Ovary (tissue), 9 donors: Measurements from ENCODE around the gene IQCM. TPM values are rescaled to one million over a fixed set of nuclear protein-coding genes. Genes with fewer than 3 reads are reported as not detected.

ENCODE experiments used
- DNase-seq, 5 donors: peaks; one replicate each; pipeline ENCODE4 v3.0.0-alpha.2; 2019 to 2020
- H3K27ac ChIP-seq, 2 donors: fragments of 200-600 bp; one replicate each; pipeline versions ENCODE4 v1.5.1 to v1.8.0; 2019 to 2022
- H3K27me3 ChIP-seq: fragments of 200-600 bp; one replicate; pipeline ENCODE4 v1.8.0; 2022
- H3K36me3 ChIP-seq: fragments of 200-600 bp; sonication (generic); one replicate; pipeline ENCODE4 v1.5.1; 2019
- H3K4me1 ChIP-seq: one replicate; pipeline ENCODE4 v1.8.1; 2013; ENCODE audit warnings: mild to moderate bottlenecking, moderate library complexity; ENCODE audit not compliant: insufficient read depth
- H3K4me3 ChIP-seq: fragments of 200-600 bp; sonication (generic); one replicate; pipeline ENCODE4 v1.5.1; 2017
- H3K9me3 ChIP-seq, 2 donors: fragments of 200-600 bp in 1 of 2; sonication (generic) in 1 of 2; one replicate each; pipeline versions ENCODE4 v1.5.1 to v1.8.1; 2013 to 2019; ENCODE audit warnings: mild to moderate bottlenecking in 1 of 2, moderate library complexity in 1 of 2
- CTCF ChIP-seq, 3 donors: fragments of 450-650 bp in 2 of 3; fragments of 200-600 bp in 1 of 3; IDR thresholded peaks; one replicate each; pipeline versions ENCODE4 v1.5.1 to v1.8.0; 2016 to 2022; ENCODE audit warnings: antibody characterized with exemption in 3 of 3, mild to moderate bottlenecking in 1 of 3
- EP300 ChIP-seq: sonication (generic); formaldehyde crosslinking; IDR thresholded peaks from one replicate; pipeline ENCODE4 v1.6.1; 2017; ENCODE audit warnings: antibody characterized with exemption
- POLR2A ChIP-seq: fragments of 450-650 bp; IDR thresholded peaks from one replicate; pipeline ENCODE4 v1.6.1; 2017; ENCODE audit warnings: antibody characterized with exemption, mild to moderate bottlenecking, moderate library complexity
- WGBS, 3 donors: extraction: QIAGEN DNeasy Blood & Tissue Kit in 1 of 3; methylation state at CpG; one replicate each; pipeline versions ENCODE4 v1.1.5 to v1.1.7; 2013 to 2017; 5-methylcytosine and 5-hydroxymethylcytosine counted together
- intact Hi-C, 4 donors: fragments of 100-400 bp; cut with DNase I; formaldehyde crosslinking; loops; one replicate each; pipeline versions ENCODE4 v1.11.0 to v1.15.1; 2022 to 2023
- polyA plus RNA-seq, 2 donors: library from polyadenylated mRNA; stranded (reverse); fragments of 200-250 nt in 1 of 2; fragments of 350-450 nt in 1 of 2; fragmentation: Illumina TruSeq in 1 of 2; extraction: RNeasy Lipid Tissue Mini Kit (QIAGEN cat#74804) in 1 of 2; gene quantifications; one replicate each; pipeline ENCODE4 v1.2.3, GENCODE V29; 2013 to 2014
- total RNA-seq, 7 donors: library from RNA; depleted of rRNA in 2 of 7; stranded (reverse); fragments of >200 nt in 2 of 7; fragmentation: NEBNext Ultra II Directional in 3 of 7; extraction: Animal tissue kit (Norgen Biotek cat#: 25700) in 3 of 7; gene quantifications; one replicate each; pipeline versions ENCODE4 v1.1.0 to v1.2.4, GENCODE V29; 2016 to 2023
- donor health status: DM: no; HTN: no; CAD: no; lungs with moderate emphysema.
- donor health status: DM: no; HTN: no; CAD: no.
- donor health status: Bipolar disorder and iron deficiency.
- donor health status: DM: yes; HTN: yes; CAD: no.
- donor health status: DM: no; HTN: no; CAD: no.
- donor health status: DM: yes; HTN: yes; CAD: no.

The IQCM gene
- total and polyA plus RNA-seq, 9 donors, result not detected

GRCh38 chr4:149709640-149710039 is 106.0 kb downstream of the IQCM start:
- no peak overlapping the region for H3K27ac ChIP-seq
- H3K27me3 ChIP-seq, result no peaks in the 10 kb centered on the region
- no peaks in the 10 kb centered on the region for H3K4me1 ChIP-seq
- no peak overlapping the region for H3K4me3 ChIP-seq
- intact Hi-C loops, result no loop called here
- TF ChIP-seq CTCF (IDR thresholded peaks at IDR 0.05), result no peak
- DNase-seq, result no peak
- H3K9me3 ChIP-seq, result no peaks in the 10 kb centered on the region
- H3K36me3 ChIP-seq, result no peaks in the 10 kb centered on the region

- no peak for DNase-seq
- 16 to 29% (median 23%) methylated on average over 1 of the region's 1 CpG for WGBS, 3 donors
- H3K4me3 ChIP-seq, result no peak overlapping the region
- no peaks in the 10 kb centered on the region for H3K27me3 ChIP-seq
- H3K36me3 ChIP-seq, result no peaks in the 10 kb centered on the region
- intact Hi-C loops, result no loop called here
- H3K9me3 ChIP-seq, result no peaks in the 10 kb centered on the region
- TF ChIP-seq POLR2A (no peak), EP300 (no peak), CTCF (IDR thresholded peaks at IDR 0.05) (no peak)
- no peaks in the 10 kb centered on the region for H3K4me1 ChIP-seq
- no peak overlapping the region for H3K27ac ChIP-seq
These were observed 107.0 kb downstream of the IQCM start for GRCh38 chr4:149708513-149709130.

GRCh38 chr4:149707862-149708261 is 107.8 kb downstream of the IQCM start:
- no peak for TF ChIP-seq CTCF (IDR thresholded peaks at IDR 0.05)
- TF ChIP-seq POLR2A, result no peak
- TF ChIP-seq EP300, result no peak
- Histone ChIP-seq H3K36me3 (no peaks in the 10 kb centered on the region), H3K27ac (no peak overlapping the region), H3K4me3 (no peak overlapping the region), H3K4me1 (no peaks in the 10 kb centered on the region), H3K9me3 (no peaks in the 10 kb centered on the region), H3K27me3 (no peaks in the 10 kb centered on the region)
- WGBS, 3 donors, result 11 to 39% (median 20%) methylated on average over 1 of the region's 1 CpG
- DNase-seq, result no peak
- intact Hi-C loops, result no loop called here

GRCh38 chr4:149706942-149707341 is 108.7 kb downstream of the IQCM start:
- Histone ChIP-seq H3K4me3 (no peak overlapping the region), H3K36me3 (no peaks in the 10 kb centered on the region), H3K9me3 (no peaks in the 10 kb centered on the region), H3K4me1 (no peaks in the 10 kb centered on the region), H3K27ac (no peak overlapping the region), H3K27me3 (no peaks in the 10 kb centered on the region)
- TF ChIP-seq EP300 (no peak), CTCF (IDR thresholded peaks at IDR 0.05) (no peak), POLR2A (no peak)
- intact Hi-C loops, result no loop called here
- DNase-seq, result no peak
